GM23338 (cell line): ENCODE measurements around the gene ADA. TPM values are rescaled to one million over a fixed set of nuclear protein-coding genes. Genes with fewer than 3 reads are reported as not detected.

Source experiments
- polyA plus RNA-seq: library from polyadenylated mRNA; unstranded; fragments of >200 nt; fragmentation: Nextera tagmentation; extraction: Ambion mirVana; gene quantifications from 2 replicates; pipeline ENCODE4 v1.2.1, GENCODE V29; 2016
- total RNA-seq: library from RNA; depleted of rRNA; stranded (reverse); fragments of >200 nt; shearing (Covaris generic); gene quantifications from 2 replicates; pipeline ENCODE4 v1.2.3, GENCODE V29; 2014; rRNA removed

ADA gene
- total and polyA plus RNA-seq, 2 experiments from 2014 or later: 15.8 to 16.2 TPM

Other genes with a start within 250 kb of the ADA start
- gene TTPAL, start 175.8 kb downstream of the ADA start, total RNA-seq: 10.2 TPM in 2 replicates
- 3.5 and 3.7 TPM in 2 replicates for gene TTPAL, start 175.8 kb downstream of the ADA start, polyA plus RNA-seq
- 25.4 and 33.0 TPM in 2 replicates for gene SERINC3, start 129.6 kb downstream of the ADA start, total RNA-seq
- gene SERINC3, start 129.6 kb downstream of the ADA start, polyA plus RNA-seq: 18.1 and 18.6 TPM in 2 replicates
- gene PKIG, start 69.1 kb downstream of the ADA start, total RNA-seq: 23.9 and 33.2 TPM in 2 replicates
- 29.7 and 34.9 TPM in 2 replicates for gene PKIG, start 69.1 kb downstream of the ADA start, polyA plus RNA-seq
- gene CCN5, start 63.7 kb upstream of the ADA start, total RNA-seq: not detected in 2 replicates
- gene CCN5, start 63.7 kb upstream of the ADA start, polyA plus RNA-seq: not detected in 2 replicates
- gene KCNK15, start 94.2 kb upstream of the ADA start, total RNA-seq: 0.19 and 0.63 TPM in 2 replicates
- gene KCNK15, start 94.2 kb upstream of the ADA start, polyA plus RNA-seq: 3.3 and 4.3 TPM in 2 replicates
- 34.5 and 39.7 TPM in 2 replicates for gene RIMS4, start 158.8 kb upstream of the ADA start, total RNA-seq
- 2.9 and 3.5 TPM in 2 replicates for gene RIMS4, start 158.8 kb upstream of the ADA start, polyA plus RNA-seq
- 120 and 121 TPM in 2 replicates for gene YWHAB, start 234.0 kb upstream of the ADA start, total RNA-seq
- gene YWHAB, start 234.0 kb upstream of the ADA start, polyA plus RNA-seq: 454 and 519 TPM in 2 replicates